ENCODE measurements around the gene SUPT3H. TPM values are rescaled to one million over a fixed set of nuclear protein-coding genes. Genes with fewer than 3 reads are reported as not detected.

Gene SUPT3H
- total and polyA plus RNA-seq, 2 of the 8 experiments (the other 6 are each of a cell fraction or from before 2014, with no cell fraction given) = 18.8 to 23.0 TPM

DNA sequence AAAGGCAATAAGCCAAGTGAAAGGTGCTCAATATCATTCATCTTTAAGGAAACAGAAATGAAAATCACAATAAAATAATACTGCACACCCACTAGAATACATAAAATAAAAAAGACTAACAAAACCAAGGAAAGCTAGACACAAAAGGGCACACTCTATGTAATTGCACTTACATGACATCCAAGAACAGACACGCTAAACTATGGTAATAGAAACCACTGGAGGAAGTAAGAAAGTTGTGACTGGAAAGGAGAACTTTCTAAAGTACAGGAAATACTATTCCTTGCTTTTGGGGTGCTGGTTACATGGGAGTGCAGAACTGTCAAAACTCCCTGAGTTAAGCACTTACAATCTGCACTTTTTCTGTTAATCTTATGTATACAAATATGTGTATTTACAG, 303.3 kb downstream of the SUPT3H start:
- H2AK5ac ChIP-seq (ENCODE audit: low read depth, low read length) = no peak overlapping the region
- no peaks in the 10 kb centered on the region for H3K79me2 ChIP-seq (ENCODE audit: control insufficient read depth in 1 of 2, insufficient read depth in 2 of 2, low read length in 2 of 2)
- no peak overlapping the region for H3K4ac ChIP-seq (replicated peaks; ENCODE audit: insufficient read length, low read depth, low read length)
- H2BK12ac ChIP-seq (ENCODE audit: low read depth, low read length) = no peak overlapping the region
- no peak overlapping the region for H2BK20ac ChIP-seq (ENCODE audit: low read length)
- WGBS, 2 experiments (ENCODE audit: extremely low coverage in 1 of 2, insufficient coverage in 1 of 2, insufficient read length in 1 of 2, insufficient replicate concordance in 2 of 2, low coverage in 1 of 2, low lambda C conversion rate in 2 of 2, missing lambda C conversion rate in 1 of 2) = 95% methylated on average over 1 of the region's 1 CpG; no CpG with 5 or more reads in 1 of the 2 experiments
- H3K9ac ChIP-seq (replicated peaks in 1 of 4; ENCODE audit: extremely low read depth in 1 of 4, low read depth in 3 of 4, low read length in 3 of 4) = no peak overlapping the region
- no peak overlapping the region for H2AFZ ChIP-seq (ENCODE audit: low read length)
- H2BK15ac ChIP-seq (ENCODE audit: low read length) = no peak overlapping the region
- no peaks in the 10 kb centered on the region for H3K36me3 ChIP-seq (ENCODE audit: control insufficient read depth in 2 of 4, insufficient read depth in 4 of 4, low read length in 3 of 4)
- H3K27ac ChIP-seq (ENCODE audit: low read depth, low read length) = no peak overlapping the region
- H4K5ac ChIP-seq (ENCODE audit: insufficient read length, low read depth, low read length) = no peak overlapping the region
- POLR2A ChIA-PET (ENCODE audit: partially characterized antibody) = no interaction called here
- H3K9me3 ChIP-seq (ENCODE audit: insufficient read depth in 2 of 2, low read depth in 1 of 2, low read length in 1 of 2) = peaks cover 0 to 5% of the 10 kb centered on the region in 2 experiments; a peak in 1 of 4 replicates
- H3K23me2 ChIP-seq (ENCODE audit: low read depth, low read length) = no peaks in the 10 kb centered on the region
- peaks cover 0 to 3% (median 0%) of the 10 kb centered on the region in 4 experiments; a peak in 2 of 7 replicates for H3K4me1 ChIP-seq (replicated peaks in 1 of 4; ENCODE audit: control insufficient read depth in 3 of 4, insufficient read depth in 4 of 4, low read length in 3 of 4)
- H2BK5ac ChIP-seq (ENCODE audit: low read depth, low read length) = no peak overlapping the region
- H3K56ac ChIP-seq (replicated peaks; ENCODE audit: insufficient read length, low read depth, low read length) = no peak overlapping the region
- H3K18ac ChIP-seq (ENCODE audit: extremely low read depth, low read length) = no peak overlapping the region
- H3K4me3 ChIP-seq (ENCODE audit: extremely low read depth in 1 of 4, insufficient read depth in 2 of 4, low read depth in 3 of 4, low read length in 4 of 4) = no peak overlapping the region
- no peak for TF ChIP-seq MAFK (IDR thresholded peaks at IDR 0.05; ENCODE audit: low read depth, low read length)
- TF ChIP-seq TEAD4 (IDR thresholded peaks at IDR 0.05; ENCODE audit: low read depth, low read length) = no peak
- no peak for TF ChIP-seq SIN3A (conservative IDR thresholded peaks at IDR 0.05 in 1 of 2, IDR thresholded peaks at IDR 0.05 in 1 of 2; ENCODE audit: low read depth in 1 of 2, low read length in 2 of 2)
- no peak for TF ChIP-seq SAP30 (IDR thresholded peaks at IDR 0.05; ENCODE audit: insufficient read depth, insufficient replicate concordance, low read length)
- TF ChIP-seq SRF (IDR thresholded peaks at IDR 0.05; ENCODE audit: low read depth, low read length) = no peak
- no peak for TF ChIP-seq FOSL1 (IDR thresholded peaks at IDR 0.05; ENCODE audit: insufficient read depth, low read depth, low read length)
- TF ChIP-seq NRF1 (IDR thresholded peaks at IDR 0.05; ENCODE audit: low read depth, low read length) = no peak
- no peak for TF ChIP-seq SIRT6 (IDR thresholded peaks at IDR 0.05; ENCODE audit: low read length)
- no peak for TF ChIP-seq BACH1 (IDR thresholded peaks at IDR 0.05; ENCODE audit: low read length)
- no peak for TF ChIP-seq GTF2F1 (IDR thresholded peaks at IDR 0.05; ENCODE audit: borderline replicate concordance, low read depth, low read length)
- no peak for TF ChIP-seq RFX5 (IDR thresholded peaks at IDR 0.05; ENCODE audit: borderline replicate concordance, low read depth, low read length)
- H3K79me1 ChIP-seq (ENCODE audit: low read depth, low read length) = no peaks in the 10 kb centered on the region
- FAIRE-seq (no peak), DNase-seq (ENCODE audit: low read depth in 1 of 2, low spot score in 2 of 2) (no peak)
- no peak overlapping the region for H3K4me2 ChIP-seq (ENCODE audit: insufficient read depth in 1 of 2, low read depth in 2 of 2, low read length in 2 of 2)
- H3K14ac ChIP-seq (ENCODE audit: insufficient read length) = no peak overlapping the region
- H4K91ac ChIP-seq (replicated peaks; ENCODE audit: insufficient read length, low read length) = no peak overlapping the region
- H4K20me1 ChIP-seq (replicated peaks in 1 of 2; ENCODE audit: control insufficient read depth in 1 of 2, insufficient read depth in 2 of 2, low read length in 2 of 2) = no peaks in the 10 kb centered on the region
- no peaks in the 10 kb centered on the region for H3K27me3 ChIP-seq (replicated peaks in 1 of 4; ENCODE audit: control insufficient read depth in 3 of 4, extremely low read depth in 1 of 4, insufficient read depth in 3 of 4, low read length in 3 of 4)
- no peak overlapping the region for H2BK120ac ChIP-seq (replicated peaks; ENCODE audit: low read depth, low read length)
- no peak overlapping the region for H3K23ac ChIP-seq (ENCODE audit: insufficient read length)
- CTCF ChIA-PET (ENCODE audit: partially characterized antibody) = no interaction called here
- no peak overlapping the region for H4K8ac ChIP-seq (ENCODE audit: extremely low read depth, insufficient read depth, low read length)
